Left ventricle myocardium superior (tissue), 1 donor: Measurements from ENCODE around the gene PAX1. TPM values are rescaled to one million over a fixed set of nuclear protein-coding genes. Genes with fewer than 3 reads are reported as not detected.

Experiments
- ATAC-seq: fragments of 200-7000 bp; cut with Tn5 transposase; one replicate; pipeline ENCODE4 v1.9.1; 2020; ENCODE audit warnings: mild to moderate bottlenecking, moderate library complexity
- DNase-seq: peaks from one replicate; pipeline ENCODE4 v3.0.0-alpha.2; 2020
- intact Hi-C: fragments of 100-400 bp; cut with micrococcal nuclease; formaldehyde crosslinking; loops from one replicate; pipeline ENCODE4 v1.11.0; 2022
- total RNA-seq: library from RNA; stranded (reverse); fragmentation: NEBNext Ultra II Directional; extraction: Animal tissue kit (Norgen Biotek cat#: 25700); gene quantifications from one replicate; pipeline ENCODE4 v1.2.1, GENCODE V29; 2021
- donor health status: DM: no; HTN: yes; CAD: no; lungs with severe emphysema.

PAX1 gene
- total RNA-seq, 1 donor from 2014 or later, result not detected

GRCh38 chr20:21715193-21715881 lies 9.9 kb downstream of the PAX1 start:
- ATAC-seq, result no peak
- no peak for DNase-seq
- intact Hi-C loops, result no loop called here

DNA sequence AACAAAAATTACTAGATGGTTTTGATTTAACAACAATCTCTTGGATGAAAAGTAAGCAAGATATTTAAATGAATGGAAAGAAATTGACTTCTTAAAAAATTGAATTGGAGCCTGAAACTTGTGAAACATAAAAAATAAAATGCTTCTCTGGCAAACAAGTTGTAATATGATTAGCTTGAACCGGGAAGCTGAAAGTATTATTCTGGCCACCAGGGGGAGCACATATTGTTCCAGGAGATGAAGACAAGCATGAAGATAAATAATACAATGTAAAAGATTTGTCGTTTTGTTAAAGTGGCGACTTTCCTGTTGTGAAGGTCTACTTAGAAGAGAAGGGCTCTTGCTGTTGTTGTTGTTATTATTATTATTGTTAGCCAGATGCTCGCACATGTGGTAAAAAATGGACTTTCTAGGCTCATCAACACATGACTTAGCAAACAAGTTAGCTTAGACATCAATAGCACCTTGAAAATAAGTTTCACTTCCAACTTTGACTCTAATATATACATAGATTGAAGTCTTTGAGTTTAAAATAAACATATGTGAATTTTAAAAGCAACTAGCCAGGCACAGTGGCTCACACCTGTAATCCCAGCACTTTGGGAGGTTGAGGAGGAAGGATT lies 14.2 kb downstream of the PAX1 start:
- ATAC-seq (no peak), DNase-seq (no peak)
- intact Hi-C loops, result no loop called here

GRCh38 chr20:21725892-21726291 lies 20.4 kb downstream of the PAX1 start:
- intact Hi-C loops, result no loop called here
- DNase-seq (no peak), ATAC-seq (no peak)

DNA sequence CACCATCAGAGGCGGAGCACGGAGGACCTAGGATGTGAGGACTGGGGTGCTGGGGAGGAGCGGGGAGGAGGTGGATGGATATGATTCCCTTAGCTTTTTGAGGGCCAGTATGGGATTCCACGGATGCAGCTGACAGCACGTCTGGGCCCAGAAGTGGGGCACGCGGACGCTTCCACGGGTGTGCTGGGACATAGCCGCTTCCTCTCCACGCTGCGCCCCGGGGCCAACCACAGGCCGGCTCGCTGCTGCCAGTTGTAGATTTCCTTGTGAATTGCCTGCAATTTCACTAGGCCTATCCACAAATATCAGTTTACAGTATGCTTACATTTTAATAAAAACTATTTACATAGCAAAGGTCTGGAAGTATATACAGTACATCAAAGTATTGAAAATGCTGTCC lies 23.9 kb downstream of the PAX1 start:
- intact Hi-C loops, result no loop called here
- ATAC-seq (no peak), DNase-seq (no peak)

- DNase-seq, result no peak
- no peak for ATAC-seq
- intact Hi-C loops, result no loop called here
These were observed 33.7 kb downstream of the PAX1 start for GRCh38 chr20:21739161-21739560.

DNA sequence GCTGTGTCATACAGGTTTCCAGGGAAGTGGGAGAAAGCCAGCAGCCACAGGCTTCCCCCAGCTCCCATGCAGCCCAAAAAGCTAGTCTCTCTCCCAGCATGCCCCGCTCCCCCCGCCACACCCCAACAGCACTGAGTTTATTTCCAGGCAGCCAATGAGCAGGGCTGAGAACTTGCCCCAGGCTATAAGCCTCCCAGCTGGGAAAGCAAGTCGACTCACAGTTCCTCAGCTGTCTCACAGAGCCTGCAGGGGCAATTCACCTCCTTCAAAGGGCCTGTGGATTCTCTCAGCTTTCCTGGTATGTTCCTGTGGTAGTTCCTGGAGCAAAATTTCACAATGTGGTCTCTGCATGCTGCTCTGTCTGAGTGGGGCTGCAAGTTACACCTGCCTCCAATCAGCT lies 34.2 kb downstream of the PAX1 start:
- ATAC-seq (no peak), DNase-seq (no peak)
- intact Hi-C loops, result no loop called here

DNA sequence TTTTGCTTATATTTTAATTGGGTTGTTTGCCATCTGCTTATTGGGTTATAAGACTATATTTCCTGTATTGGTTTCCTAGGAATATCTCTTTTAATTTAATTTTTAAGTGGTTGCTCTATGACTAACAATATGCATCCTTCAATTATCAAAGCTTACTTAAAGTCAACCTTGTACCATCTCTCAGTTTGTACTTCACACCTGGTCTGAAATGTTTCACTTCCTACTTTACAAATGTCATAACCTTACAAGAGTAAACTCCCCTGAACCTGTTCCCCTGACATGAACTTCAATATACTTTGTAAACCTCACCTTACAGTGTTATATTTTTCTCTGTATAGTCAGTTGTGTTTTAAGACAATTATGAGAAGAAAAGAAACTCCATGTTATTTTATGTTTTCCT lies 35.8 kb downstream of the PAX1 start:
- ATAC-seq, result no peak

GRCh38 chr20:21762646-21763045 lies 57.2 kb downstream of the PAX1 start:
- ATAC-seq (no peak), DNase-seq (no peak)
- intact Hi-C loops, result no loop called here

More for the DNA sequence above, 35.8 kb downstream of the PAX1 start:
- intact Hi-C loops, result no loop called here
- no peak for DNase-seq

DNA sequence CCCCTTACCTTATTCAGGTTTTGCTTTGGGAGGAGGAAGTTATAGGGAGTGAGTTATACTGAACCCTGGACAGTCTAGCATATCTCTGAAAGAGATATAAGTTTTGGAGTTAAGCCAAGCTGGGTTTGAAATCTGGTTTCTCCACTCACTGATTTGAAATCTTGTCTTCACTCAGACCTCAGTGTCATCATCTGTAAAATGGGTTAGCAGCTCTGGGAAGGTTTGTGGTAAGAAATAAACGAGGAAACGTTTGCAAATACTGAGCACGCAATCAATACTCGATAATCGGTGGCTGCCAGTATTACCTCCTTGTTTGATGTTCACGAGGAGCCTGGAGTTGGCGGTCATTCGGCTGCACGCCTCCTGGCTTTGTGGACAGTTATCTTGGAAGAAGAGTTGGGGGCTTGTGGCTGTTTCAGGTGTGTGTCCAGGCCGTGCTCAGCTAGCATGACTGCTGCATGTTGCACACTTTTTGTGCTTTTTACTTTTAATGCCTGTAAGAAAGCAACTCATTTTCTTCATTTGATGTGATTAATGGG lies 61.8 kb downstream of the PAX1 start:
- DNase-seq, result no peak

GRCh38 chr20:21767739-21768223 lies 62.3 kb downstream of the PAX1 start:
- intact Hi-C loops, result no loop called here
- ATAC-seq (no peak), DNase-seq (no peak)

More for the DNA sequence above, 61.8 kb downstream of the PAX1 start:
- intact Hi-C loops, result no loop called here
- ATAC-seq, result no peak

Other genes with a start within 250 kb of the PAX1 start
- not detected for gene NKX2-2, start 191.6 kb upstream of the PAX1 start, total RNA-seq